K562 (cell line): ENCODE results near the gene SLC29A3. TPM values are rescaled to one million over a fixed set of nuclear protein-coding genes. Genes with fewer than 3 reads are reported as not detected.

Source experiments
- CCNT2 ChIP-seq: IDR thresholded peaks from 2 replicates; pipeline ENCODE4 v1.6.1; 2011; ENCODE audit warnings: borderline replicate concordance, low read depth, mild to moderate bottlenecking, moderate library complexity, mixed read lengths, low read length; ENCODE audit not compliant: insufficient read length; ENCODE audit errors: extremely low read depth
- CREB3 ChIP-seq: fragments of 450-650 bp; conservative IDR thresholded peaks from 2 replicates; pipeline ENCODE4 v1.6.1; 2016; ENCODE audit warnings: missing genetic modification characterization, low read depth, mild to moderate bottlenecking, missing compliant biosample characterization, moderate library complexity
- HIVEP1 ChIP-seq: fragments of 250-450 bp; sonication (Bioruptor Pico); IDR thresholded peaks from 2 replicates; pipeline ENCODE4 v1.4.0; 2020; ENCODE audit warnings: mild to moderate bottlenecking
- PURB ChIP-seq: sonication (generic); formaldehyde crosslinking; IDR thresholded peaks from 2 replicates; pipeline ENCODE4 v1.9.0; 2021; ENCODE audit warnings: low read depth, mild to moderate bottlenecking, missing genetic modification reagents
- RBM14 ChIP-seq: fragments of 200-400 bp; formaldehyde crosslinking; IDR thresholded peaks from 2 replicates; pipeline ENCODE4 v1.6.1; 2018; ENCODE audit warnings: low read depth, mild to moderate bottlenecking, low read length, moderate library complexity, borderline replicate concordance; ENCODE audit not compliant: insufficient read depth
- REST ChIP-seq, 2 experiments: fragments of 450-650 bp; formaldehyde crosslinking in 1 of 2; IDR thresholded peaks; 2 replicates each; pipeline versions ENCODE4 v1.4.0 to v1.6.1; 2014 to 2020; ENCODE audit warnings: mild to moderate bottlenecking in 2 of 2, borderline replicate concordance in 1 of 2, low read depth in 1 of 2
- TSC22D4 ChIP-seq: fragments of 450-650 bp; IDR thresholded peaks from 2 replicates; pipeline ENCODE4 v1.6.1; 2016; ENCODE audit warnings: missing genetic modification characterization, missing biosample characterization, control low read depth
- ZNF23 ChIP-seq: fragments of 250-450 bp; sonication (Bioruptor Pico); IDR thresholded peaks from 2 replicates; pipeline ENCODE4 v1.4.0; 2020; ENCODE audit warnings: mild to moderate bottlenecking
- ZNF518B ChIP-seq: fragments of 250-450 bp; sonication (Bioruptor Pico); IDR thresholded peaks from 2 replicates; pipeline ENCODE4 v1.5.0; 2021; ENCODE audit warnings: mild to moderate bottlenecking, moderate library complexity
- ZNF740 ChIP-seq, 3 experiments: fragments of 200-800 bp in 1 of 3; sonication (Bioruptor generic) in 1 of 3; sonication (generic) in 1 of 3; formaldehyde crosslinking in 1 of 3; IDR thresholded peaks; 2 replicates each; pipeline versions ENCODE4 v1.6.1 to v1.8.0; 2016 to 2022; ENCODE audit warnings: mild to moderate bottlenecking in 2 of 3, missing compliant biosample characterization in 2 of 3, missing genetic modification characterization in 2 of 3, missing genetic modification reagents in 1 of 3
- polyA plus RNA-seq, 8 experiments: library from polyadenylated mRNA; depleted of rRNA in 4 of 8; stranded (reverse) in 5 of 8; unstranded in 3 of 8; fragments of >200 nt; fragmentation: Nextera tagmentation in 2 of 8; fragmentation: Illumina TruSeq in 1 of 8; extraction: Ambion mirVana in 2 of 8; extraction: Trizol in 1 of 8; gene quantifications; 2 replicates each; pipeline versions ENCODE4 v1.2.1 to v1.2.3, GENCODE V29; 2011 to 2014; ENCODE audit warnings: inconsistent platforms in 1 of 8, missing spikeins in 1 of 8
- total RNA-seq, 7 experiments: library from RNA; depleted of rRNA in 6 of 7; stranded (reverse); fragments of >200 nt in 6 of 7; fragmentation: Illumina TruSeq in 2 of 7; extraction: Trizol in 2 of 7; gene quantifications; 2 replicates each; pipeline versions ENCODE4 v1.2.1 to v1.2.3, GENCODE V29; 2011 to 2021; ENCODE audit warnings: low replicate concordance in 1 of 7

Gene SLC29A3
- total and polyA plus RNA-seq, 9 of the 15 experiments (the other 6 are each of a cell fraction or from before 2014, with no cell fraction given) = 2.1 to 10.7 (median 4.6) TPM

GRCh38 chr10:71319042-71319799 is at the start of gene SLC29A3 (continued):
- TF ChIP-seq REST (IDR thresholded peaks at IDR 0.05; ENCODE audit: borderline replicate concordance) = peak; percentile 70
- no peak; the same call in 1 of the 2 replicates for TF ChIP-seq REST (CRISPR knock-in tag; IDR thresholded peaks at IDR 0.05; ENCODE audit: low read depth)
- no peak for TF ChIP-seq RBM14
- no peak for TF ChIP-seq ZNF518B (CRISPR knock-in tag)
- TF ChIP-seq HIVEP1 (CRISPR knock-in tag) = no peak
- no peak for TF ChIP-seq ZNF23 (CRISPR knock-in tag)
- 0 out of 2 replicates have a peak, but pooled peaks have one; percentile 41 for TF ChIP-seq ZNF740 (CRISPR knock-in tag; IDR thresholded peaks at IDR 0.05)
- TF ChIP-seq ZNF740 (tag; IDR thresholded peaks at IDR 0.05) = 0 out of 4 replicates have a peak, but pooled peaks of 1 of the 2 experiments have one; percentile 23
- no peak for TF ChIP-seq TSC22D4 (tag)
- no peak for TF ChIP-seq CREB3 (tag)
- no peak for TF ChIP-seq PURB
- peak; percentile 85 for TF ChIP-seq CCNT2
